WTC11 (cell line): Measurements from ENCODE around the gene CNTRL. TPM values are rescaled to one million over a fixed set of nuclear protein-coding genes. Genes with fewer than 3 reads are reported as not detected.
A peak's percentile ranks its signal among the peaks of the same experiment; 100 is the strongest.

Source experiments
- ATAC-seq: fragments of 200-7000 bp; cut with Tn5 transposase; 2 replicates; pipeline ENCODE4 v1.10.0; 2021; ENCODE audit warnings: mild to moderate bottlenecking, moderate library complexity
- CTCF ChIA-PET: fragments of 300-600 bp; sonication (Branson Sonifier 250); formaldehyde crosslinking; loops from one replicate; lab custom pipeline; 2021; ENCODE audit warnings: antibody characterized with exemption; lab: Charles Lee
- POLR2A ChIA-PET: fragments of 350-600 bp; sonication (Branson Sonifier 250); formaldehyde crosslinking; loops from one replicate; lab custom pipeline; 2021; ENCODE audit warnings: antibody characterized with exemption; lab: Charles Lee
- DNase-seq: peaks from one replicate; pipeline ENCODE4 v3.0.0; 2021; ENCODE audit warnings: low spot score
- H3K27ac Mint-ChIP-seq: 2 replicates; pipeline ENCODE4 v1.8.0; 2021; ENCODE audit warnings: mixed read lengths
- H3K27me3 Mint-ChIP-seq: 2 replicates; pipeline ENCODE4 v1.8.0; 2021; ENCODE audit warnings: low read depth, mild to moderate bottlenecking, moderate library complexity, mixed read lengths
- H3K36me3 Mint-ChIP-seq: 2 replicates; pipeline ENCODE4 v1.8.0; 2021; ENCODE audit warnings: mixed read lengths
- H3K4me1 Mint-ChIP-seq: 2 replicates; pipeline ENCODE4 v1.8.0; 2022; ENCODE audit warnings: mixed read lengths
- H3K4me3 Mint-ChIP-seq: 2 replicates; pipeline ENCODE4 v1.8.0; 2021; ENCODE audit warnings: mild to moderate bottlenecking, moderate library complexity, mixed read lengths
- H3K9me3 Mint-ChIP-seq: 2 replicates; pipeline ENCODE4 v1.8.0; 2021; ENCODE audit warnings: mixed read lengths
- ATF2 ChIP-seq: sonication (generic); formaldehyde crosslinking; IDR thresholded peaks from 2 replicates; pipeline ENCODE4 v1.8.1; 2022; ENCODE audit warnings: low read depth, missing genetic modification reagents, borderline replicate concordance
- CTCF ChIP-seq: fragments of 200-600 bp; IDR thresholded peaks from 2 replicates; pipeline ENCODE4 v1.8.0; 2022; ENCODE audit warnings: antibody characterized with exemption
- ERG ChIP-seq: fragments of 250-450 bp; sonication (Bioruptor Pico); IDR thresholded peaks from 2 replicates; pipeline ENCODE4 v1.8.0; 2021; ENCODE audit warnings: mild to moderate bottlenecking
- GABPB1 ChIP-seq: sonication (generic); formaldehyde crosslinking; IDR thresholded peaks from 2 replicates; pipeline ENCODE4 v1.8.1; 2023; ENCODE audit warnings: mild to moderate bottlenecking, missing genetic modification reagents
- IRF2 ChIP-seq: sonication (generic); formaldehyde crosslinking; IDR thresholded peaks from 2 replicates; pipeline ENCODE4 v1.8.0; 2022; ENCODE audit warnings: low read depth, missing genetic modification reagents, borderline replicate concordance
- MYBL2 ChIP-seq: sonication (generic); formaldehyde crosslinking; IDR thresholded peaks from 2 replicates; pipeline ENCODE4 v1.8.1; 2023; ENCODE audit warnings: mild to moderate bottlenecking, moderate library complexity, missing genetic modification reagents
- NR3C1 ChIP-seq: sonication (generic); formaldehyde crosslinking; conservative IDR thresholded peaks from 2 replicates; pipeline ENCODE4 v1.8.1; 2023; ENCODE audit warnings: low read depth, mild to moderate bottlenecking, missing genetic modification reagents
- SMAD3 ChIP-seq: sonication (generic); formaldehyde crosslinking; IDR thresholded peaks from 2 replicates; pipeline ENCODE4 v1.8.0; 2022; ENCODE audit warnings: missing genetic modification reagents, mild to moderate bottlenecking, borderline replicate concordance
- ZBTB21 ChIP-seq: sonication (generic); formaldehyde crosslinking; IDR thresholded peaks from 2 replicates; pipeline ENCODE4 v1.8.1; 2023; ENCODE audit warnings: mild to moderate bottlenecking, missing genetic modification reagents, borderline replicate concordance
- ZBTB43 ChIP-seq: sonication (generic); formaldehyde crosslinking; IDR thresholded peaks from 2 replicates; pipeline ENCODE4 v1.8.1; 2023; ENCODE audit warnings: mild to moderate bottlenecking, missing genetic modification reagents
- total RNA-seq: library from RNA; stranded (reverse); gene quantifications from 3 replicates; pipeline ENCODE4 v1.2.3, GENCODE V29; 2021
- TF ChIP-seq, protein P1 (sequence below): sonication (generic); formaldehyde crosslinking; IDR thresholded peaks from 2 replicates; pipeline ENCODE4 v1.8.0; 2023; ENCODE audit warnings: mild to moderate bottlenecking, missing genetic modification reagents
- TF ChIP-seq, protein P2 (sequence below): sonication (generic); formaldehyde crosslinking; IDR thresholded peaks from 2 replicates; pipeline ENCODE4 v1.8.0; 2022; ENCODE audit warnings: missing genetic modification reagents
- TF ChIP-seq, protein P3 (sequence below): sonication (generic); formaldehyde crosslinking; IDR thresholded peaks from 2 replicates; pipeline ENCODE4 v1.8.1; 2023; ENCODE audit warnings: mild to moderate bottlenecking, missing genetic modification reagents, moderate library complexity
- TF ChIP-seq, protein P4 (sequence below): sonication (generic); formaldehyde crosslinking; conservative IDR thresholded peaks from 2 replicates; pipeline ENCODE4 v1.8.1; 2023; ENCODE audit warnings: mild to moderate bottlenecking, low read depth, missing genetic modification reagents, moderate library complexity

Gene CNTRL
- total RNA-seq, 1 experiment from 2014 or later = 13.3 TPM

GRCh38 chr9:121201738-121202533 lies 127.2 kb downstream of the CNTRL start, which contains the start of gene RAB14 (continued):
- TF ChIP-seq CTCF (peak; percentile 24; the same call in 1 of the 2 replicates), GABPB1 (CRISPR knock-in tag) (peak; percentile 63)
- TF ChIP-seq, protein P1, sequence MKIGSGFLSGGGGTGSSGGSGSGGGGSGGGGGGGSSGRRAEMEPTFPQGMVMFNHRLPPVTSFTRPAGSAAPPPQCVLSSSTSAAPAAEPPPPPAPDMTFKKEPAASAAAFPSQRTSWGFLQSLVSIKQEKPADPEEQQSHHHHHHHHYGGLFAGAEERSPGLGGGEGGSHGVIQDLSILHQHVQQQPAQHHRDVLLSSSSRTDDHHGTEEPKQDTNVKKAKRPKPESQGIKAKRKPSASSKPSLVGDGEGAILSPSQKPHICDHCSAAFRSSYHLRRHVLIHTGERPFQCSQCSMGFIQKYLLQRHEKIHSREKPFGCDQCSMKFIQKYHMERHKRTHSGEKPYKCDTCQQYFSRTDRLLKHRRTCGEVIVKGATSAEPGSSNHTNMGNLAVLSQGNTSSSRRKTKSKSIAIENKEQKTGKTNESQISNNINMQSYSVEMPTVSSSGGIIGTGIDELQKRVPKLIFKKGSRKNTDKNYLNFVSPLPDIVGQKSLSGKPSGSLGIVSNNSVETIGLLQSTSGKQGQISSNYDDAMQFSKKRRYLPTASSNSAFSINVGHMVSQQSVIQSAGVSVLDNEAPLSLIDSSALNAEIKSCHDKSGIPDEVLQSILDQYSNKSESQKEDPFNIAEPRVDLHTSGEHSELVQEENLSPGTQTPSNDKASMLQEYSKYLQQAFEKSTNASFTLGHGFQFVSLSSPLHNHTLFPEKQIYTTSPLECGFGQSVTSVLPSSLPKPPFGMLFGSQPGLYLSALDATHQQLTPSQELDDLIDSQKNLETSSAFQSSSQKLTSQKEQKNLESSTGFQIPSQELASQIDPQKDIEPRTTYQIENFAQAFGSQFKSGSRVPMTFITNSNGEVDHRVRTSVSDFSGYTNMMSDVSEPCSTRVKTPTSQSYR = no peak

DNA sequence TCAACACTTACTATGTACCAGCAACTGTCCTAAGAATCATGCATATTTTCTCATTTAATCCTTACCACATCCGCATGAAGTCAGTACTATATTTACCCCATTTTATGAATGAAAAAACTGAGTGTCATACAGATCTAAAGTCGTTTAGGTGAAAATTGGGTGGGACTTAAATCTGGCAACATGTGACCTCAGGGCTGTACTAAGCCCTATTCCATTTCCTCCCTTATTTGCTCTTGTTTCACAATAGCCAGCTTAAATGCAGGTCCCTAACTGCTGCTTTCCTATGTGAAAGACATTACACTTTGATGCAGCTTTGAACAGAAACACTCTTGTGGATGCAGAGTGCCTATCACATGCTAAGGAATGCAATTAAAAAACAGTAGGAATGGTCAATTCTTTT lies 129.4 kb downstream of the CNTRL start:
- CTCF ChIA-PET = interaction anchor here (1.2 to 1.4 kb wide), 2 partner anchors 74 to 116 kb away, joined by 3 read pairs; no protein-coding TSS in a partner anchor
- Mint-ChIP-seq H3K27me3 (peaks cover 2% of the 10 kb centered on the region; the same call in 1 of the 2 replicates), H3K27ac (no peak overlapping the region), H3K36me3 (no peaks in the 10 kb centered on the region), H3K4me1 (peaks cover 26% of the 10 kb centered on the region), H3K4me3 (no peak overlapping the region), H3K9me3 (no peaks in the 10 kb centered on the region)
- ATAC-seq (no peak), DNase-seq (no peak)
- POLR2A ChIA-PET = no interaction called here
- TF ChIP-seq NR3C1 (CRISPR knock-in tag) (no peak), SMAD3 (CRISPR knock-in tag) (no peak), IRF2 (CRISPR knock-in tag) (no peak), ERG (no peak), ZBTB21 (CRISPR knock-in tag) (no peak), ZBTB43 (CRISPR knock-in tag) (no peak), ATF2 (CRISPR knock-in tag) (no peak), MYBL2 (CRISPR knock-in tag) (no peak)
- TF ChIP-seq, protein P2, sequence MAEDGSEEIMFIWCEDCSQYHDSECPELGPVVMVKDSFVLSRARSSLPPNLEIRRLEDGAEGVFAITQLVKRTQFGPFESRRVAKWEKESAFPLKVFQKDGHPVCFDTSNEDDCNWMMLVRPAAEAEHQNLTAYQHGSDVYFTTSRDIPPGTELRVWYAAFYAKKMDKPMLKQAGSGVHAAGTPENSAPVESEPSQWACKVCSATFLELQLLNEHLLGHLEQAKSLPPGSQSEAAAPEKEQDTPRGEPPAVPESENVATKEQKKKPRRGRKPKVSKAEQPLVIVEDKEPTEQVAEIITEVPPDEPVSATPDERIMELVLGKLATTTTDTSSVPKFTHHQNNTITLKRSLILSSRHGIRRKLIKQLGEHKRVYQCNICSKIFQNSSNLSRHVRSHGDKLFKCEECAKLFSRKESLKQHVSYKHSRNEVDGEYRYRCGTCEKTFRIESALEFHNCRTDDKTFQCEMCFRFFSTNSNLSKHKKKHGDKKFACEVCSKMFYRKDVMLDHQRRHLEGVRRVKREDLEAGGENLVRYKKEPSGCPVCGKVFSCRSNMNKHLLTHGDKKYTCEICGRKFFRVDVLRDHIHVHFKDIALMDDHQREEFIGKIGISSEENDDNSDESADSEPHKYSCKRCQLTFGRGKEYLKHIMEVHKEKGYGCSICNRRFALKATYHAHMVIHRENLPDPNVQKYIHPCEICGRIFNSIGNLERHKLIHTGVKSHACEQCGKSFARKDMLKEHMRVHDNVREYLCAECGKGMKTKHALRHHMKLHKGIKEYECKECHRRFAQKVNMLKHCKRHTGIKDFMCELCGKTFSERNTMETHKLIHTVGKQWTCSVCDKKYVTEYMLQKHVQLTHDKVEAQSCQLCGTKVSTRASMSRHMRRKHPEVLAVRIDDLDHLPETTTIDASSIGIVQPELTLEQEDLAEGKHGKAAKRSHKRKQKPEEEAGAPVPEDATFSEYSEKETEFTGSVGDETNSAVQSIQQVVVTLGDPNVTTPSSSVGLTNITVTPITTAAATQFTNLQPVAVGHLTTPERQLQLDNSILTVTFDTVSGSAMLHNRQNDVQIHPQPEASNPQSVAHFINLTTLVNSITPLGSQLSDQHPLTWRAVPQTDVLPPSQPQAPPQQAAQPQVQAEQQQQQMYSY = no peak
- TF ChIP-seq, protein P3, sequence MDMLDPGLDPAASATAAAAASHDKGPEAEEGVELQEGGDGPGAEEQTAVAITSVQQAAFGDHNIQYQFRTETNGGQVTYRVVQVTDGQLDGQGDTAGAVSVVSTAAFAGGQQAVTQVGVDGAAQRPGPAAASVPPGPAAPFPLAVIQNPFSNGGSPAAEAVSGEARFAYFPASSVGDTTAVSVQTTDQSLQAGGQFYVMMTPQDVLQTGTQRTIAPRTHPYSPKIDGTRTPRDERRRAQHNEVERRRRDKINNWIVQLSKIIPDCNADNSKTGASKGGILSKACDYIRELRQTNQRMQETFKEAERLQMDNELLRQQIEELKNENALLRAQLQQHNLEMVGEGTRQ (CRISPR knock-in tag) = no peak
- TF ChIP-seq, protein P4, sequence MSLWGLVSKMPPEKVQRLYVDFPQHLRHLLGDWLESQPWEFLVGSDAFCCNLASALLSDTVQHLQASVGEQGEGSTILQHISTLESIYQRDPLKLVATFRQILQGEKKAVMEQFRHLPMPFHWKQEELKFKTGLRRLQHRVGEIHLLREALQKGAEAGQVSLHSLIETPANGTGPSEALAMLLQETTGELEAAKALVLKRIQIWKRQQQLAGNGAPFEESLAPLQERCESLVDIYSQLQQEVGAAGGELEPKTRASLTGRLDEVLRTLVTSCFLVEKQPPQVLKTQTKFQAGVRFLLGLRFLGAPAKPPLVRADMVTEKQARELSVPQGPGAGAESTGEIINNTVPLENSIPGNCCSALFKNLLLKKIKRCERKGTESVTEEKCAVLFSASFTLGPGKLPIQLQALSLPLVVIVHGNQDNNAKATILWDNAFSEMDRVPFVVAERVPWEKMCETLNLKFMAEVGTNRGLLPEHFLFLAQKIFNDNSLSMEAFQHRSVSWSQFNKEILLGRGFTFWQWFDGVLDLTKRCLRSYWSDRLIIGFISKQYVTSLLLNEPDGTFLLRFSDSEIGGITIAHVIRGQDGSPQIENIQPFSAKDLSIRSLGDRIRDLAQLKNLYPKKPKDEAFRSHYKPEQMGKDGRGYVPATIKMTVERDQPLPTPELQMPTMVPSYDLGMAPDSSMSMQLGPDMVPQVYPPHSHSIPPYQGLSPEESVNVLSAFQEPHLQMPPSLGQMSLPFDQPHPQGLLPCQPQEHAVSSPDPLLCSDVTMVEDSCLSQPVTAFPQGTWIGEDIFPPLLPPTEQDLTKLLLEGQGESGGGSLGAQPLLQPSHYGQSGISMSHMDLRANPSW (CRISPR knock-in tag) = no peak
